ENCODE results near the gene ADA.
A peak's percentile ranks its signal among the peaks of the same experiment; 100 is the strongest.

Gene ADA

GRCh38 chr20:44653546-44653945 is 2.0 kb upstream of the ADA start:
- peak overlapping the region; percentile 97 for H3K27ac ChIP-seq (ENCODE audit: low read length)
- peaks cover 25% of the 10 kb centered on the region for H4K20me1 ChIP-seq (ENCODE audit: insufficient read depth, low read length)
- peak overlapping the region in 1 of 2 experiments; percentile 92; a peak in 2 of 4 replicates for H3K4me3 ChIP-seq (ENCODE audit: low read depth in 1 of 2, low read length in 2 of 2)
- no peak for TF ChIP-seq EZH2 (IDR thresholded peaks at IDR 0.05; ENCODE audit: borderline replicate concordance, low read depth, low read length, severe bottlenecking)
- TF ChIP-seq, protein P1, sequence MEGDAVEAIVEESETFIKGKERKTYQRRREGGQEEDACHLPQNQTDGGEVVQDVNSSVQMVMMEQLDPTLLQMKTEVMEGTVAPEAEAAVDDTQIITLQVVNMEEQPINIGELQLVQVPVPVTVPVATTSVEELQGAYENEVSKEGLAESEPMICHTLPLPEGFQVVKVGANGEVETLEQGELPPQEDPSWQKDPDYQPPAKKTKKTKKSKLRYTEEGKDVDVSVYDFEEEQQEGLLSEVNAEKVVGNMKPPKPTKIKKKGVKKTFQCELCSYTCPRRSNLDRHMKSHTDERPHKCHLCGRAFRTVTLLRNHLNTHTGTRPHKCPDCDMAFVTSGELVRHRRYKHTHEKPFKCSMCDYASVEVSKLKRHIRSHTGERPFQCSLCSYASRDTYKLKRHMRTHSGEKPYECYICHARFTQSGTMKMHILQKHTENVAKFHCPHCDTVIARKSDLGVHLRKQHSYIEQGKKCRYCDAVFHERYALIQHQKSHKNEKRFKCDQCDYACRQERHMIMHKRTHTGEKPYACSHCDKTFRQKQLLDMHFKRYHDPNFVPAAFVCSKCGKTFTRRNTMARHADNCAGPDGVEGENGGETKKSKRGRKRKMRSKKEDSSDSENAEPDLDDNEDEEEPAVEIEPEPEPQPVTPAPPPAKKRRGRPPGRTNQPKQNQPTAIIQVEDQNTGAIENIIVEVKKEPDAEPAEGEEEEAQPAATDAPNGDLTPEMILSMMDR (IDR thresholded peaks at IDR 0.05; ENCODE audit: borderline replicate concordance, extremely low read depth, low read length, poor library complexity, severe bottlenecking), result peak; percentile 11
- H3K9me3 ChIP-seq (ENCODE audit: insufficient read depth, low read length, severe bottlenecking), result no peaks in the 10 kb centered on the region
- peak overlapping the region; percentile 90 for H3K9ac ChIP-seq (ENCODE audit: low read depth, low read length)
- H2AFZ ChIP-seq (ENCODE audit: low read depth, low read length), result no peak overlapping the region
- no peaks in the 10 kb centered on the region for H3K27me3 ChIP-seq (ENCODE audit: insufficient read depth, low read length, poor library complexity)
- H3K79me2 ChIP-seq (ENCODE audit: insufficient read depth, low read length), result peaks cover 56% of the 10 kb centered on the region
- no peak for ATAC-seq (ENCODE audit: insufficient read depth, low read depth)
- H3K36me3 ChIP-seq (ENCODE audit: insufficient read depth, low read length), result peaks cover 53% of the 10 kb centered on the region
- H3K4me1 ChIP-seq (ENCODE audit: insufficient read depth, low read length), result peaks cover 24% of the 10 kb centered on the region
- DNase-seq, result peak; percentile 77
- peak overlapping the region; percentile 96 for H3K4me2 ChIP-seq (ENCODE audit: insufficient read depth, low read length)

DNA sequence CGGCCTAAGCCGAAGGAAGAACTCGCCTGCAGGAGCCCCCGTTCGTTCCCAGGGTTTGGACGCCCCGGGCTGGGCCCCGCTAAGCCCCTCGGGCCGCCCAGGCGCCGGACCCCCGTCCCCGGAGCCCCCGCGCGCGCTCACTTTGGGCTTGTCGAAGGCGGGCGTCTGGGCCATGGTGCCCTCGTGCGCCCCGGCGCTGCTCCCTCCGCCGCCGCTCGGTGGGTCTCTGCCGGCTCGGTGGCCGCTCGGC is 140 bp downstream of the ADA start:
- Histone ChIP-seq H4K20me1 (ENCODE audit: insufficient read depth, low read length) (peaks cover 28% of the 10 kb centered on the region), H3K9ac (ENCODE audit: low read depth, low read length) (peak overlapping the region; percentile 90), H3K4me2 (ENCODE audit: insufficient read depth, low read length) (peak overlapping the region; percentile 96), H3K27me3 (ENCODE audit: insufficient read depth, low read length, poor library complexity) (no peaks in the 10 kb centered on the region), H3K9me3 (ENCODE audit: insufficient read depth, low read length, severe bottlenecking) (no peaks in the 10 kb centered on the region), H2AFZ (ENCODE audit: low read depth, low read length) (no peak overlapping the region), H3K4me1 (ENCODE audit: insufficient read depth, low read length) (peaks cover 46% of the 10 kb centered on the region), H3K79me2 (ENCODE audit: insufficient read depth, low read length) (peaks cover 76% of the 10 kb centered on the region), H3K27ac (ENCODE audit: low read length) (peak overlapping the region; percentile 97), H3K4me3 (ENCODE audit: low read depth in 1 of 2, low read length in 2 of 2) (peak overlapping the region; percentile 79 to 92), H3K36me3 (ENCODE audit: insufficient read depth, low read length) (peaks cover 44% of the 10 kb centered on the region)
- TF ChIP-seq, protein P1 (IDR thresholded peaks at IDR 0.05; ENCODE audit: borderline replicate concordance, extremely low read depth, low read length, poor library complexity, severe bottlenecking), result no peak
- no peak for TF ChIP-seq EZH2 (IDR thresholded peaks at IDR 0.05; ENCODE audit: borderline replicate concordance, low read depth, low read length, severe bottlenecking)
- DNase-seq (no peak), ATAC-seq (ENCODE audit: insufficient read depth, low read depth) (no peak)

DNA sequence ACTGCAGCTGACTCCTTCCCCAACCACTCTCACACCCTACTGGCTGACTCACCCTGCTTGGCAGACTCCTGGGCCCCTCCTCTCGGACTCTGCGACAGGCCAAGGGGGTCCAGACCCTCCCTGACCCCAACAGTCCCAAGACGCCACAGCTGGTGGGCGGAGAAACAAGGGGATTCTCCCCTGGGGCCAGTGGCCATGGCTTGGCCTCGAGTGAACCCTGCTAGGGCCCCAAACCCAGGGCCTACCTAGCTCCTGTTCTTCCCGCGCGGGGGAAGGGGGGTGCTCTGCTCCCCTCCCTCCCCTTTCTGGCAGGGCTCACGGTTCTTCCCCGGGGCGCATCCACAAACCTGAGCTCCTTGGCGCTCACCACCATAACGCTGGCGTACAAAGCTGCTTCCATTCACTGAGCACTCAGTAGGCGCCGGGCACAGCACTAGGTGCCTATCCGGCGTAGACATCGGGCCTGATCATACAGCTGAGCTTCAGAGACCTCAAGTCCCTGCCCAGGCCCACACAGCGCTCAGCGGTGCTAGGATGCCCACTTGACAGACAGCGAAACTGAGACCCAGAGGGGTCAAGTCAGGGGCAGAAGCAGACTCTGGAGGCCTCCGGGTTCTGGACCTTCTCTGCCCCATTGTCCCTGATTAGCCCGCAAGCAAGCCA is 597 bp downstream of the ADA start:
- TF ChIP-seq EZH2 (IDR thresholded peaks at IDR 0.05; ENCODE audit: borderline replicate concordance, low read depth, low read length, severe bottlenecking), result no peak
- TF ChIP-seq, protein P1 (IDR thresholded peaks at IDR 0.05; ENCODE audit: borderline replicate concordance, extremely low read depth, low read length, poor library complexity, severe bottlenecking), result no peak
- Histone ChIP-seq H3K27ac (ENCODE audit: low read length) (peak overlapping the region; percentile 97), H4K20me1 (ENCODE audit: insufficient read depth, low read length) (peaks cover 28% of the 10 kb centered on the region), H3K9me3 (ENCODE audit: insufficient read depth, low read length, severe bottlenecking) (no peaks in the 10 kb centered on the region), H3K4me3 (ENCODE audit: low read depth in 1 of 2, low read length in 2 of 2) (peak overlapping the region; percentile 79 to 92), H3K4me2 (ENCODE audit: insufficient read depth, low read length) (peak overlapping the region; percentile 96), H3K9ac (ENCODE audit: low read depth, low read length) (peak overlapping the region; percentile 90), H3K79me2 (ENCODE audit: insufficient read depth, low read length) (peaks cover 77% of the 10 kb centered on the region), H2AFZ (ENCODE audit: low read depth, low read length) (no peak overlapping the region), H3K36me3 (ENCODE audit: insufficient read depth, low read length) (peaks cover 42% of the 10 kb centered on the region), H3K4me1 (ENCODE audit: insufficient read depth, low read length) (peaks cover 49% of the 10 kb centered on the region), H3K27me3 (ENCODE audit: insufficient read depth, low read length, poor library complexity) (no peaks in the 10 kb centered on the region)
- ATAC-seq (ENCODE audit: insufficient read depth, low read depth), result no peak
- peak; percentile 62 for DNase-seq
